Astrocyte of the hippocampus (primary cell): ENCODE measurements around the gene DPH1.
"Not testable (repeated sequence)": the region's sequence is repeated elsewhere in the genome, so short reads cannot be mapped to it uniquely, and the experiment has no call there.

Source experiments
- DNase-seq: peaks from one replicate; pipeline ENCODE4 v3.0.0; 2011; ENCODE audit warnings: low read depth, low spot score

DPH1 gene

GRCh38 chr17:2029911-2030778, at the start of gene DPH1:
TSS of gene DPH1 (plus strand) at chr17:2030153. CDS start at chr17:2030170, 17 bp downstream.
- peak; percentile 95 for DNase-seq

GRCh38 chr17:1980665-1981250, 49.2 kb upstream of the DPH1 start:
- no peak for DNase-seq

DNA sequence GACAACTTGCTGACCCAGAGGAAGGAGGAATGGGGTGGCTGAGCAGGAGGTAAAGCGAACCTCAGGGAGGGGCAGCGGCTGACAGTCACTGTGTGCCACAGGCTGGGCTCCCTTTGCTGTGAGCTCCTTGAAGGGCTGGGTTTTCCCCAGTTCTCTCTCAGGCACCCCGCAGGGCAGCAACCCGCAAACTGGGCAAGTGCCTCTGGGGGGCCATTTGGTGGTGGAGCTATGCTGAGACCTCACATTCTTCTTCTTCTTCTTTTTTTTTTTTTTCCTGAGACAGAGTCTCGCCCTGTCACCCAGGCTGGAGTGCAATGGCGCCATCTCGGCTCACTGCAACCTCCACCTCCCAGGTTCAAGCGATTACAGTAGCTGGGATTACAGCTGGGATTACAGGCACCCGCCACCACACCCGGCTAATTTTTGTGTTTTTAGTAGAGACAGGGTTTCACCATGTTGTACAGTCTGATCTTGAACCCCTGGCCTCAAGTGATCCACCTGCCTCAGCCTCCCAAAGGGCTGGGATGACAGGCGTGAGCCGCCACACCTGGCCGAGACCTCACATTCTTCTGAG, 47.1 kb upstream of the DPH1 start:
- not testable (repeated sequence) for DNase-seq

DNA sequence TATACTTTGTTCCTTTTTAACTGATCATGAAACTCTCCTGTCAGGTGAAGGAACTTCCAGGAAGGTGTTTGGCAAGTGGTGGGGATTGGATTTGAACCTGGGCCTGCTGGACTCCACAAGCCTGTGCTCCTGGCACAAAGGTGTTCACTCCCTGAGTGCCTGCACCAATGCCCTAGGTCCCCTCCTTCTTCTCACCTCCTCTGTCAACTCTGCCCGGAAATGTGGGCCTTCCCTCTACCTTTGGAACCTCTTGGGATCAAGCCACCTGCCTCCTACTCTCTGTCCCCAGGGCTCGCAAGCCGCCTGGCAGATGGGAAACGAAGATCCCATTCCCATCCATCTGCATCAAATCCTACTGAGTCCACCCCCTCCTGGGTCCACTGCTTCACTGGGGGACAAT, 44.9 kb upstream of the DPH1 start:
- no peak for DNase-seq

DNA sequence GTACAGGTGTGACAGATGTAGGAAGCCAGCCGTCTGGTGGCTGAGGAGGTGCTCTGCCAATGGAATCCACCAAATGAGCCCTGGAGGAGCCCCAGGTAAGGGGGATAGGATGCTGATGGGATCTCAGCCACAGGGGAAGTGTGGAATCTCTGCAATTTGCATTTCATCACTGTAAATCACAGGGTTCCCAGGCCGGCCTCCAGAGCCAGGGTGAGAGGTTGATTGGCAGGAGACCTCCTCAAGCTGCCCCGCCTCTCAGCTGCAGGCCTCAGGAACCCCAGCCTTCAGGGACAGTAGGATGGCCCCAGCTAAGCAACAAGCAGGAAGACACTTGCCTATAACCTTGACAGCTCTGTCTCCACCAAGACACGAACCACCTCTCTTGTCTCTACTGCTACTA, 44.3 kb upstream of the DPH1 start:
- DNase-seq: no peak

GRCh38 chr17:1986783-1987451, 43.0 kb upstream of the DPH1 start:
- DNase-seq: no peak

GRCh38 chr17:1989135-1989534, 40.8 kb upstream of the DPH1 start:
- DNase-seq: no peak

GRCh38 chr17:1992541-1992940, 37.4 kb upstream of the DPH1 start:
- DNase-seq: no peak

GRCh38 chr17:1994707-1995106, 35.2 kb upstream of the DPH1 start:
- no peak for DNase-seq

DNA sequence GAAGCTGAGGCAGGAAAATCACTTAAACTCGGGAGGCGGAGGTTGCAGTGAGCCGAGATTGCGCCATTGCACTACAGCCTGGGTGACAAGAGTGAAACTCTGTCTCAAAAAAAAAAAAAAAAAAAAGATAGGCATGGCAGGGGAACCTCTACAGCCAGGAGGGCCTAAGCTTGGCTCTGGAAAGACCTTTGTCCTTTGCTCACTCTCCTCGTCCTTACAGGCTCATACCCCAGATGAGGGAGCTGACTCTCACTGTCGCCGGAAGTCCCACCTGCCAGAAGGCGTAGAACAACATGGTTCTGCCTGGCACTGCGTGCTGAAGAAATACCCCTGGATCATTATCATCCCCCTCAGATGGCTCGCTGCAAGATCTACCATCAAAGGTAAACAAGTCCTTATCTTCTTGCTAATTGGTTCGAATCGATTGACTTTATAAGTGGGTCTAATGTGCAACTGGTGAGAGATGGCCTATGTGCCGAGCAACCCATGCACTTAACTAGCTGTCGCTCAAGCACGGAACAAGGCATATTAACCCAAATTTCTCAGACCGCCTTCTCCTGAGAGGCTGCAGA, 34.5 kb upstream of the DPH1 start:
- no peak for DNase-seq

- no peak for DNase-seq
Measured at GRCh38 chr17:1995907-1996799, 33.8 kb upstream of the DPH1 start.

DNA sequence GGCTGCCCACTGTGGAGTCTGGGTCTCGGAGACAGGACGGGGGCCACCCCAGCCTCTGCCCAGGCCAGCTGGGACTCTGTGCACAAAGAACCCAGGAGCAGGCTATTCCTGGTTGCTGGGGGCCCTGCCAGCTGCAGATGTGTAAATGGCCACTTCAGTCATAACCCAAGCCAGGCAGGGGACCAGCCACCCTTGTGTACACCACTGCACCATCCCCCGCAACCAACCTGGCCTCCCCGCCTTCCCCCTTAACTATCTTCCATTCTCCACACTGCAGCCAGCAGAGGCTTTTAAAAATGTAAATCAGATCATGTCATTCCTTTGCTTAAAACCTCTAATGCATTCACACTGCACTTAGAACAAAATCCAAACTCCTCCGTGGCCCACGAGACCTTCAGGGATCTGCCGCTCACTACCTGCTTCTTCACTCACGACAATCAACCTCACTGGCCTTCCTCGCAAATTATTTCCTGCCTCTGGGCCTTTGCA, 33.1 kb upstream of the DPH1 start:
- DNase-seq: no peak

DNA sequence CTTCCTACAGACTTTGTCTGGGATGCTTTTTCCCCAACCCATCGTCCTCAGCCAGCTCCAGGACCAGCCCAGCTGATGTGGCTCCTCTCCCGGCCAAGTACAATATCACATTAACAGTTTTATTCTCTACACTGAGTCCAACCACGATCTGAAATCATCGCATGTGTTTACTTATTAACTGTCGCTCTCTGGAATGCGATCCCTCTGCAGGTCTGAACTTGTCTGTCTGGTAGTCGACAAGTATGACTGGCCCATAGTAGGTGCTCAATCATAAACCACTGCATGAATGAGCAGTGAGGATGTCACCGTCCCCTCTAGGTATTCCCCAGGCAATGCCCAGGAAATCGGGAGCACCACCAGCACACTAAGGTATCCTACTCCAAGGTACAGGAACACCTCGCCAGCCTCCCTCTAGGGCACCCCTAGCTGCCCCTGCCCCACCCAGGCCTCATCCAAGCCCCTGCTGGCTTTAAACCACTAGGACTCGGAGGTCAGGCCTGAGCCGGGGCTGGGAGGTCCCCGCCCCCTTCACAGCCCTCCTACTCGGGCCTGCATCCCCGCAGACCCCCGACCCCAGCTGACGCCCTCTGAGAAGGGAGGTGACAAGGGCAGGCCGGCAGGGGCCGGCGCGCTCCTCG, 32.5 kb upstream of the DPH1 start:
- peak; percentile 35 for DNase-seq

- peak; percentile 50 for DNase-seq
Measured at GRCh38 chr17:1997927-1998742, 31.8 kb upstream of the DPH1 start.

GRCh38 chr17:1999557-2000251, 30.2 kb upstream of the DPH1 start:
- peak; percentile 54 for DNase-seq

GRCh38 chr17:2002767-2003329, 27.1 kb upstream of the DPH1 start:
- DNase-seq: no peak

GRCh38 chr17:2003525-2003924, 26.4 kb upstream of the DPH1 start:
- no peak for DNase-seq

DNA sequence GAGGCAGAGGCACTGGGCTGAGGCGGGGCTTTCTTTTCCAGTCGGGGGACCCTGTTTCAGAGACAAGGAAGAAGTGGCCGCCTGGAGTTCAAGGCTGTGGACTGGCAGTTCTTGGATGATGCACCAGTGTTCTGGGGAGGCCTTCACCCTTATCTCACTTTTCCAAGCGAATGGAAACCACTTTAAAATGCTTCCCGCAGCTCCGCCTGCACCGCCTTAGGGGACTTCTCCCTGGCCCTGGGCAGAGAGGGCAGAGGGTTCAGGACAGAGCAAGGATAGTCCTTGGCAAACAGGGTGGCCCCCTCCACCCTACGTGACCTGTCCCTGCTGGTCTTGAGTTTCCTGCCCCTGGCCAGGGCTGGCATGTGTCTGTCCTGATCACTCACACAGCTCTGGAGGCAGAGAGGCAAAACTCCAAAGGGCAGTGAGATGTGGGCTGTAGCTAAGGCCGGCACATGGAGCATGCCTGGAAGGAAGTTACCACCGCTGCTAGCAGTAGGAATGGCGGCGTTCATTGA, 25.5 kb upstream of the DPH1 start:
- DNase-seq: no peak
